Measurements from ENCODE around the gene ZCCHC13. TPM values are rescaled to one million over a fixed set of nuclear protein-coding genes. Genes with fewer than 3 reads are reported as not detected.
A peak's percentile ranks its signal among the peaks of the same experiment; 100 is the strongest.

ZCCHC13 gene
- total RNA-seq, 4 donors from 2014 or later: not detected

DNA sequence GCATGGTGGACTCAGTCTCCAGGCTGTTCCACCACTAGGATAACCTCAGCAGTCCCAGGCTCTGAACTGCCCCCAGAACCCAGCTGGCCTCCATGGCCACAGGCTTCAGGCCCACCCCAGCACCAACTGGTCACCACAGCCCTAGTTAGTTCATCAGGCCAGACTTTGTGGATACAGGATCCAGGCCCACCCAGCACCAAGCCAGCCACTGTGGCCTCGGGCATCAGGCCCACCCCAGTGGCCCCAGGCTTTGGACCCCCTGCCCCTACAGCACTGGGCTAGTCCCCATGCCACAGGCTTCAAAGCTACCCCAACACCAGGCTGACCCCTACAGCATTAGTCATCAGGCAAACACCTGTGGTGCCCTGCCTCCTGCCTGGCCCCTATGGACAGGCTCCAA, 50.0 kb downstream of the ZCCHC13 start:
- no peak overlapping the region for H3K27ac ChIP-seq
- TF ChIP-seq, protein P1, sequence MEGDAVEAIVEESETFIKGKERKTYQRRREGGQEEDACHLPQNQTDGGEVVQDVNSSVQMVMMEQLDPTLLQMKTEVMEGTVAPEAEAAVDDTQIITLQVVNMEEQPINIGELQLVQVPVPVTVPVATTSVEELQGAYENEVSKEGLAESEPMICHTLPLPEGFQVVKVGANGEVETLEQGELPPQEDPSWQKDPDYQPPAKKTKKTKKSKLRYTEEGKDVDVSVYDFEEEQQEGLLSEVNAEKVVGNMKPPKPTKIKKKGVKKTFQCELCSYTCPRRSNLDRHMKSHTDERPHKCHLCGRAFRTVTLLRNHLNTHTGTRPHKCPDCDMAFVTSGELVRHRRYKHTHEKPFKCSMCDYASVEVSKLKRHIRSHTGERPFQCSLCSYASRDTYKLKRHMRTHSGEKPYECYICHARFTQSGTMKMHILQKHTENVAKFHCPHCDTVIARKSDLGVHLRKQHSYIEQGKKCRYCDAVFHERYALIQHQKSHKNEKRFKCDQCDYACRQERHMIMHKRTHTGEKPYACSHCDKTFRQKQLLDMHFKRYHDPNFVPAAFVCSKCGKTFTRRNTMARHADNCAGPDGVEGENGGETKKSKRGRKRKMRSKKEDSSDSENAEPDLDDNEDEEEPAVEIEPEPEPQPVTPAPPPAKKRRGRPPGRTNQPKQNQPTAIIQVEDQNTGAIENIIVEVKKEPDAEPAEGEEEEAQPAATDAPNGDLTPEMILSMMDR (IDR thresholded peaks at IDR 0.05): no peak
- no peak for TF ChIP-seq POLR2A (IDR thresholded peaks at IDR 0.05)
- no peaks in the 10 kb centered on the region for H3K9me3 ChIP-seq
- no peaks in the 10 kb centered on the region for H3K27me3 ChIP-seq
- DNase-seq: no peak
- no peak overlapping the region for H3K4me3 ChIP-seq
- intact Hi-C loops (cut with DNase I; ENCODE audit: low total_unique reads): no loop called here
- H3K4me1 ChIP-seq: no peaks in the 10 kb centered on the region
- H3K36me3 ChIP-seq: no peaks in the 10 kb centered on the region

MicroRNAs encoded within 50 kb of the gene (microRNA counts, 767-probe panel; counts per million panel counts)
- 7,248 to 8,071 counts per million in 2 donors for microRNA hsa-miR-374a-5p
- 0 counts per million in 2 donors for microRNA hsa-miR-545-3p

Small RNA genes within 50 kb of the gene (microRNA-seq; reads per million reads assigned to microRNA genes)
- gene MIR374A (ENCODE audit: borderline microRNAs expressed, borderline replicate concordance) (222 reads per million, percentile 66 among the genes with 10 or more reads in this experiment), gene MIR545 (ENCODE audit: borderline microRNAs expressed, borderline replicate concordance) (not detected)

Small RNA genes within 50 kb of the gene (small RNA-seq; reads per million reads assigned to genes)
- gene AC004386.2 (not detected), gene MIR374A (25.6 reads per million, percentile 92 among the genes with 10 or more reads in this experiment), gene MIR545 (0.30 reads per million), gene RF02119 (not detected), gene RF02120 (not detected), gene RF02121 (not detected), gene RF02122 (not detected), gene RF02123 (not detected)

Other genes with a start within 250 kb of the ZCCHC13 start
- 10 to 100 TPM in 2 of 4 donors, 1 to 10 TPM in 2; 4.4 to 26.1 (median 8.2) TPM for gene SLC16A2, start 117.3 kb downstream of the ZCCHC13 start, total RNA-seq